Measurements from ENCODE around the gene ADARB1. TPM values are rescaled to one million over a fixed set of nuclear protein-coding genes. Genes with fewer than 3 reads are reported as not detected.
A peak's percentile ranks its signal among the peaks of the same experiment; 100 is the strongest.

The ADARB1 gene
- total RNA-seq, 1 donor from 2014 or later, result 19.2 TPM

DNA sequence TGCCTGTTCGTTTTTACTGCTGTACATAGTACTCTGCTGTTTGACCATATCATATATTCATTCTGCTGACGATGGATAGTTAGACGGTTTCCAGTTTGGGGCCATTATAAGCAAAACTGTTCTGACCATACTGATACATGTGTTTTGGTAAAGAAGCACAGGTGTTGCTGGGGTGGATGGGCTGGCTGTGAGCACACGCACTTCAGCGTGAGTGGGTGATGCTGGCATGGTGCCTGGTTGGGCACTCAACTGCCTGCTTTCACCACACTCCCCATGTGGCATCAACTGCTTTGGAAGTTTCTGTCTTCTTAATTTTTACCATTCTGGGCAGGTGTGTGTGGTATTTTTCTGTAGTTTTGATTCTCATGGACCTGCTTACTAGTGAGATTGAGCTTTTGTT lies 37.3 kb downstream of the ADARB1 start:
- FAIRE-seq, result no peak
- DNase-seq (ENCODE audit: low spot score in 2 of 2), result no peak

DNA sequence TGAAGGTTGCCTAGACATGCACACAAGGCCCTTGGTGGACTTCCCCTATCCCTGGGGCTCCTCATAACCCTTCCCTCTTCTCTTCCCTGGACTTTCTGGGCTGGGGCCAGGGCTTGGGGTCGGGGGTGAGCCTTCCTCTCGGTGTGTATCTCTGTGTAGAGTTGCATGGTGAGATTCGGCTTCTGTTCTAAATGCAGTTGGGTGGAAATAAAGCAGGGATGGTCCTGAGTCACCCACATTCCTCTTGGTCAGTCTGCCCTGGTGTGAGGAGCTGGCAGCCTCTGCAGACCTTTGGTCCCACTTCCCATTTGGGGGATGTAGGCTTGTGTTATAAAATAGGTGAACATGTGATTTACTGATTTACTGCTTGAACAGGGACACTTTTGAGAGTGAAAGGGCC lies 38.0 kb downstream of the ADARB1 start:
- FAIRE-seq (no peak), DNase-seq (ENCODE audit: low spot score in 2 of 2) (no peak)

DNA sequence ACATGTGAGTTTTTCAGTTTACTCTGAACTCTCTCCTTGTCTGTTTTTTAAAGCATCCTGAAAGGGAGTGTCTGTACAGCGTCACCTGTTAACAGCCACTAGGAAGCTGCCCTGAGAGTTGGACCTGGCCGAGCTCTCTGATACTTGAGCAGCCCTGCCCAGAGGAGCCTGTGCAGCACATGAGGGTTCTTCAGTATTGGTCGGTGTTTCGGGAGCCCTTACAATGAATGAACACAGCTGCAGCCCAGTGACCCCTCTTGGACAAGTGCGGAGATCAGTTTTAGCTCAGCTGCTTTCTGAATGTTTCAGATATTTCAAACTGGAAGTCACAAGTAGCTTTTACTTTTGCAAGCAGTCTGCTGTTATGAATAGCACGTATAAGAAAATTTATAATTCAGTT lies 39.2 kb downstream of the ADARB1 start:
- DNase-seq (ENCODE audit: low spot score in 2 of 2) (no peak), FAIRE-seq (no peak)

DNA sequence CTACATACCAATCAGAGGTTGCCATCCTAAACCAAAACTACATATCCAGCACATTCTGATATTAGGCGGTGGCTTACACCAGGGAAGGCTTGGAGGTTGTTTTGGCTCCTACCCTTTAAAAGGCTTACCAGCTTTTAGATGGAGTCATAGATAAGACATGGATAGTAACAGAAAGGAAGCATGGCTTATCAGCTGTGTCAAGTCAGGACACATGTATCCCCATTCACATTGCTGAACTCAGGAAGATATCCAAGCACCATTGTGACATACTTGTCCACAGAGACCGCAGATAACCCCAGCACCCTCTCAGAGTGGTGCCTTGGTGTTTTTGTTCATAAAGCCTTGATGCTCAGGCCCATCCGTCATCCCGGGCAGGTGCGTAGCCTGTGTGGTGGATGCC lies 39.7 kb downstream of the ADARB1 start:
- no peak for DNase-seq (ENCODE audit: low spot score in 2 of 2)
- FAIRE-seq, result no peak

DNA sequence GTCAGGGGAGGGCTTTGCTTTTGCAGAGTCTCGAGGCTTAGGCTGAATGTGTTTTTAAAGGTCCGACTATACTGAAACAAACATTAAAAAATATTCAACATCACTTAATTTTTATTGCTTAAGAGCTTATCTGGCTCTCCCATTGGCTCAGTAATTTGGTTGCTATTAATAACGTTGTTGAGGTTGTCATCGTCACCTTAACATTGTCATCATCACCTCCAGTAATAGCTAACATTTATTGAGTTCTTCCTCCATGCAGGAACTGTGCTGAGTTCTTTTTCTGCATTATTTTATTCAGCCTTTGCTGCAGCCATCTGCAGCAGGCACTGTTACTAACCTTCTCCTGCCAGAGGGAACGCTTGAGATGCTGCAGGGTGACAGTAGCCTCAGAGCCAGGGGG lies 40.1 kb downstream of the ADARB1 start:
- FAIRE-seq (no peak), DNase-seq (ENCODE audit: low spot score in 2 of 2) (no peak)

DNA sequence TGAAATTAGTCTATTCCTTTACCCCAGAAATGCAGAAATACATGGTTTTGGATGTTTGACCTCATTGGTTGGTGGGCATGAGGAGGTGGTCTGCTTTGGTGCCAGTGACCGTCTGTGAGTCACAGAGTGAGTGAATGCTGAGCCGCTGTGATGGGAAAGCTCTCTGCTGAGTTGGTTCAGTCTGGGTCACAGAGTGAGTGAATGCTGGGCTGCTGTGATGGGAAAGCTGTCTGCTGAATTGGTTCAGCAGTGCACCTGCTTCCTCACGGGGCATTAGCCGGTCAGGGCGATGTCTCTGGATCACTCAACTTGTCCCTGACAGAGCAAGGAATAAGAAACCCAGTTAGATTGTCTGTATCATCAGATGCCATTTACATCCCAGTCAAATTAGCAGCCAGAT lies 40.8 kb downstream of the ADARB1 start:
- DNase-seq (ENCODE audit: low spot score in 2 of 2), result no peak
- FAIRE-seq, result no peak

DNA sequence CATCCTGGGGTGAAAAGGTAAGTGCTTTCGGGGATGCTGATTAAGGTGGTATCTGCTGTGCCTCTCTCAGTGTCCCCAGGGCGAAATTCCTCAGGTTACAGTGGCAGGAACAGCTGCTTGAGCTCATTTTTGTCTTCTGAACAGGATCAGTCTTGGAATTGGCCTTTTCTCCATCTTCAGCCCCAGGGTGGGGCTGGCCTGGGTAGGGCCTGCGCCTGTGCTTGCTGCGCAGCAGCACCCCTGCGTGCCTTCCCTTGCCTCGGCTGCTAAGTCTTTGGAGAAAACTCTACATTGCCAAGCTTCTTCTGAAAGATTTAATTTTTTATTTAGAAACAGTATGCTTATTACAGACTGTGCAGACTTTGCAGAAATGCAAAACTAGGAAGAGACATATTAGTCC lies 41.7 kb downstream of the ADARB1 start:
- FAIRE-seq (no peak), DNase-seq (ENCODE audit: low spot score in 2 of 2) (no peak)

DNA sequence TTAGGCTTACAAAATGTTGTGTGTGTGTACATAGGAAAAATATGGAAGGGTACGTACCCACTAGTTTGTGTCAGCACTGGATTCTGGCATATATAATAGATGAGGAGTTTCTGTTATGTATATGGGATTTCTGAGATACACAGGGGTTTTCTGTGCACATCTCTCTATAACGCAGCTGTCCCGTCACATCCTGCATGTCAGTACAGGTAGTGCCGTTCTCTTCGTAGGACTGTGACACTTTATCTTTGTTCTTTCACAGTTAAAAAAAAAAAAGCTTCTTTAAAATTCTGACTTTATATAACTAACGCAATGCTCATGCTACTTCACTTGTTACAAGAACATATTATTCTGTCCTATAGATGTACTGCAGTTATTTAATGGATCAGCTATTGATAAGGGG lies 42.9 kb downstream of the ADARB1 start:
- no peak for FAIRE-seq
- no peak for DNase-seq (ENCODE audit: low spot score in 2 of 2)

DNA sequence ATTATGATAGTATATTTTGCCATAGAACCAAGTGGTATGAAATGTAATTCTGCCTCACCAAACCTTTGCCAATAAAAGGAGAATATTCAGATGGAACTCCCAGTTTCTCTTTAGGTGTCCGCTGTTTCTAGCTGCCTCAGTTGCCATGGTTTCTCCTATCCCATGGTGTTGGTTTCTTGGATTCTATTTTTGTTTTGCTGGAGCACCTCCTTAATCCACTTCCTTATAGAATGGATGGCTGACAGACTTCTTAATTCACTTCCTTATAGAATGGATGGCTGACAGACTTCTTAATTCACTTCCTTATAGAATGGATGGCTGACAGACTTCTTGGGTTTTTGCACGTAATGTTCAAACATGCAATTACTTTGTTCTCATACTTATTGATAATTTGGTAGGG lies 43.7 kb downstream of the ADARB1 start:
- FAIRE-seq, result no peak
- DNase-seq (ENCODE audit: low spot score in 2 of 2), result no peak

DNA sequence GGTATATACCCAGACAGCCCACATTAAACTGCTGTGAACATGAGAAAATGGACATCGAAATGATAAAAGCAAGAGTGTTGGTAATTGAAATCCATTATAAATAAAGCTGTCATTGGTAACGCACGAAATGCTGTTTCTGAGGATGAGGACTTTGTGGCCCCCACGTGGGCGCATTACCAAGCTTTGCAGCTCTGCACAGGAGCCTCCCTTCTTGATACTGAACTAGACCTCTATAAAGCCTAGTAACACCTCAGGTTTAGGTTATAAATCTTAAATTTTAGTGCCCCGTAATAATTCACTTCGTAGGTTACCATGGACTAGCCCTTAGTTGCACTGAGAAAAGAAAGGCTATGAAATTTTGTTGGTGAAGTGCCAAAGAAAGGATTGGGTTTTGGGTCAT lies 45.4 kb downstream of the ADARB1 start:
- no peak for DNase-seq (ENCODE audit: low spot score in 2 of 2)
- no peak for FAIRE-seq

DNA sequence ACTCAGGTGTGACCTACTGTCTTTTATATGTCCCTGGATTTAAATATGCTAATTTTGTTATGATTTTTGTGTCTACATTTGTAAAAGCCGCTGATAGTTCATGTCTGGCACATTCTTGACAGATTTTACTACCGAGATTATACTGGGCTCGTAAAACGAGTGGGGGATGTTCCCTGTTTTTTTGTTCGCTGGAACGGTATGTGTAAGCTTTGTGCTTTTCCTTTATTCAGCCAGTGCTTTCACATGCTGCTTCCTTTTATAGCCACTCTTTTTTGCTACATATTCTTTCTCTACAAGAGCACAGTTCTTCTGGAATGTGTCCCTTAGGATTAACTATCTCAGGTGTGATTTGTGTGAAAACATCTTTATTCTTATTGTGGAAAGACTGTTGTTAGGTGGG lies 46.6 kb downstream of the ADARB1 start:
- DNase-seq (ENCODE audit: low spot score in 2 of 2), result no peak
- FAIRE-seq, result no peak

DNA sequence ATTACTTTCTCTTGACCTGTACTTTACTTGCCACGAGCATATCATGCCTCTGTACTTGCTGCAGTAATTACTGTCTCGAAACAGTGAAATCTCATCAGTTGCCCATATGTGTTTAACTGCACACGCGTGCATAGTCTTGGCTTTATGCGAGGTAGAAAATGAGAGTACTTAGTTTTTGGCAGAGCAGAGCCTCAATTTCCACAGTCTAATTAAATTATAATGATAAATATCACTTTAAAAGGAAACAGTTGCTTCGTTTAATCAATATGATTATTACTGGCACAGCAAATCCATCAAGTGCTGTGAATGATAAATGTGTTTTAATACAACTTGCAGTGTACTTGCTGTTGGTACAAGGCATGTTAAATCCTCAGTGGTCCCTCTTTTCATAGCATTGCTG lies 47.6 kb downstream of the ADARB1 start:
- FAIRE-seq (no peak), DNase-seq (ENCODE audit: low spot score in 2 of 2) (no peak)

DNA sequence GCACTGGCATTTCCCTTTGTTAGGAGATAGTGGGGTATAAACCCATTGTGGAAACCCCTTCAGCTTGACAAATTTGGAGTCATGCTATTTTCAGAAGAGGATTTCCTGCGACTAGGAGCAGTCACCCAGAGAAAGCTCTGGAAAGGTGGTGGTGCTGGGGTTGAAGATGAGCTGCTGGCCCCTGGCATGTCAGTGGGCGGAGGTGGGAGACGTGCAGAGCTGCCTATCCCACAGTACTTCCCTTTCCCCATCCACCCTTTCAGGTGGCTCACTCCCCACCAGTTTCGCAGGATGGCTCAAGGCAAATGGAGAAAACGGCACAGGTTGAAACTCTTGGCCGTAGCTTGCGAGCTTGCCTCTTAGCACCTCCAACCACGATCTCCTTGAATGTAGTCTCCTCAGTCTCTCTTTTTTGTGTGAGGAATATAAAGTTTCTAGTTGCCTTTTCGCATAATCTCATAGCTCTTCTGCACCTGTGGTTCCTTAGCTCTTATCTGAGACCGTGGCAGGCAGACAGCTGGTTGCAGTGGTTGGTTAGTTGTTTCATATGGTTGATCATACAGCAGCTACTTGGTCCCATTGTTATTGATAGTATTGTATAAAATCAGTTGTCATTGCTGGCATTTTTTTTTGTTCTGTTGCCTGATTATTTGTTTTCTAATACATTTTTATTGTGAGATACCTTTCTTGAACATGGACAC lies 48.2 kb downstream of the ADARB1 start:
- FAIRE-seq, result no peak
- no peak for DNase-seq (ENCODE audit: low spot score in 2 of 2)

DNA sequence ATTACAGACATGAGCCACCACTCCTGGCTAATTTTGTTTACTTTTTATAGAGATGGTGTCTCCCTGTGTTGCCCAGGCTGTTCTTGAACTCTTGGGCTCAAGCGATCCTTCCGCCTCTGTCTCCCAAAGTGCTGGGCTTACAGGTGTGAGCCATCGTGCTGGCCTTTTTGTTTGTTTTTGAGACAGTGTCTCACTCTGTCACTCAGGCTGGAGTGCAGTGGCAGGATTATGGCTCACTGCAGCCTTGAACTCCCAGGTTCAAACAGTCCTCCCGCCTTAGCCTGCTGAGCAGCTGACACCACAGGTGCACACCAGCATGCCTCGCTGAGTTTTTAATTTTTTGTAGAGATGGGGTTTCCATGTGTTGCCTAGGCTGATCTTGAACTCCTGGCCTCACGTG lies 49.1 kb downstream of the ADARB1 start:
- DNase-seq (ENCODE audit: low spot score in 2 of 2), result no peak
- no peak for FAIRE-seq

DNA sequence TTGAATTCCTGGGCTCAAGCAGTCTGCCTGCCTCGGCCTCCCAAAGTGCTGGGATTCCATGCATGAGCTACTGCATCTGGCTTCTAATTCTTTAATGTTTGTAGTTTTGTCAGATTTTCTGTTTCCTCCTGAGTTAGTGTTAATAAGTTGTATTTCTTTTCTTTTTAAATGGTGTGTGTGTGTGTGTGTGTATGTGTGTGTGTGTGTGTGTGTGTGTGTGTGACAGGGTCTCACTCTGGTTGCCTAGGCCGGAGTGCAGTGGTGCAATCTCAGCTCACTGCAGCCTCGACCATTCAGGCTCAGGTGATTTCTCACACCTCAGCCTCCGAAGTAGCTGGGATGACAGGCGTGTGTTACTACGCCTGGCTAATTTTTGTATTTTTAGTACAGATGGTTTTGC lies 50.2 kb downstream of the ADARB1 start:
- no peak for FAIRE-seq
- DNase-seq (ENCODE audit: low spot score in 2 of 2), result no peak

DNA sequence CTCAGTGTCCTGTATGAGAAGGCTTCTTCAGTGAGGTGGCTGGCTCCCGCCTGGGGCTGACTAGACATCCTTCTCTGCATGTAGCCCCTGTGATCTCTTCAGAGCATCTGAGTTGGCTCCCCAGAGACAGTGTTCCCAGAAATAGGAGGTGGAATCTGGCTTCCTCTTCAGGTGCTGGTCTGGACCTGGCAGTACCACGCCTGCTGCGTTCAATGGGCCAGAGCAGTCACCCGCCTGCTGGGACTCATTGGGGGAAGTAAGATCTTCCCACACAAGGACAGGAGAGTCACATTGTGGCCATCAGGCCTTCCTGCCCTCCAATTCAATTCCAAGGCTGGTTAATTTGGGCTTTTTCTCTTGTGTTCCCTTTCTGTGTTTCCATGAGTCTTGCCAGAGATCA lies 51.0 kb downstream of the ADARB1 start:
- FAIRE-seq (no peak), DNase-seq (ENCODE audit: low spot score in 2 of 2) (no peak)

DNA sequence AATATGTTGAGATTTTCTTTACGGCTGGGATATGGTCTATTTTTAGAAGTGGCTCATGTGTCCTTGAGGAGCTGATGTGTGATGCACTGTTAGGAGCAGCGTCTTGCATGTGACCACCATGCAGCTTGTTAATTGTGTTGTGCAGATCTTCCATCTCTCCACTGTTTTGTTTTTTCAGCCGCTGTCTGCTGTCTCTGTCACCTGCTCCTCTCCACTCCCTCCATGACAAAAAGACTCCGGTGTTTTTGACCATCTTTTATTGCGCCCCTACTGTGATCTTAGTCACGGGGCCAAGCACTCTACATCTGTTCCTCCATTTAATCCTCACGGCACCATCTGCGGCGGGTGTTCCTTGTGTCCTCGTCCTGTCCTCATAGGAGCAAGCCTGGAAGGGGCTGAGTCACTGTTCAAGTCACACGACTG lies 51.8 kb downstream of the ADARB1 start:
- DNase-seq (ENCODE audit: low spot score in 2 of 2) (no peak), FAIRE-seq (no peak)

DNA sequence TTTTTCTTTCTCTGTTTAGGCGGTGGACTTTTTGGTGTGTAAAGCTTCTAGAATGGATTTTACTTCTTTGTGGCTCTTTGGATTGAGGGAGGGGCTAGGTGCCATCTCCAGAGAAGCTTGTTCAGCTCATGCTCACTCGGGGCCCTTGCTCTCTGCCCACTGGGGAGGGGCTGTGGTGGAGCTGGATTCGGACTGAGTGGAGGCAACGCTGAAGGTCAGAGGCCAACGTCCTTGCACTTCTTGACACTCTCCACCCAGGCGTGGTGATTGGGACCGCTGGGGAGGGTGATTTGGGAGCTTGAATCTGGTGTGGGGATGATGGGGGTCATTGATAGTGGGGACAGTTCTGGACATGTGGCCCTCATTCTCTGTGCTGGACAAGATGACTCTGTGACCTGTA lies 52.6 kb downstream of the ADARB1 start:
- DNase-seq (ENCODE audit: low spot score in 2 of 2), result no peak

DNA sequence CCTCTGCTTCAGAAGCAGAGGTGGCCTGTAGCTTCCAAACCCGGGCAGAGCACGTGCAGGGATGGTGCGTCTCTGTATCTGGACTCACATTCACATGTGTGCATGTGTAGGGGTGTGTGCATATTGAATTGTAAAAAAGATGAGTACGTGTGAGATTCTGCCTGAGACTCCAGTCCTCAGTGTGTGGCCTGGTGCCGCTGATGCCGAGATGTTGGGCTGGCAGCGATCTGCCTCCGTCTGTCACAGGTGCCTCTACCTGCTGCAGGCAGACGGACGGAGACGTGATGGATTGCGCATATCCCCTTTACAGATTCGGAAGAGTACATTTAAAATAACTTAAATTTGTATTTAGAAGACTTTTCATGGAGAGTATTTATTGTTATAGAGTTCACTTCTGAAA lies 53.6 kb downstream of the ADARB1 start:
- no peak for DNase-seq (ENCODE audit: low spot score in 2 of 2)
- FAIRE-seq, result no peak

More for the DNA sequence above, 52.6 kb downstream of the ADARB1 start:
- FAIRE-seq, result no peak

DNA sequence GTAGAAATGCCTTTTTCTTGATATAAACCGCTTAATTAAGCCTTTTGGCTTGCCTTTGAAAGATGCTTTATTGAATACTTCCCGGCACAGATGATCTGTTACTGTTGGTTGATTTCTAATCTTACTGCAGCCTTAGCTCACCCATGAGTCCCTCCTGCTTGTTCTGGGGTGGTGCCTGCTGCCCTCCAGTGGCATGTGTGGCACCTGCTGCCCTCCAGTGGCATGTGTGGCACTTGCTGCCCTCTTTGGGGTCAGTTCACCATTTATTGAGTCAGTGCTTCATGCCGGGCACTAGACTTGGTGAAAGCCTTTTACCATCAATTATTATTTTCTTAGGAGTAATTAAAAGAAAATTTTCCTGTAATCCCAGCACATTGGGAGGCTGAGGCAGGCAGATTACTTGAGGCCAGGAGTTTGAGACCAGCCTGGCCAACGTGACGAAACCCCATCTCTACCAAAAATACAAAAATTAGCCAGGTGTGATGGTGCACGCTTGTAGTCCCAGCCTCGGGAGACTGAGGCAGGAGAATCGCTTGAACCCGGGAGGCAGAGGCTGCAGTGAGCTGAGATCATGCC lies 54.3 kb downstream of the ADARB1 start:
- peak in 1 of 2 donors; percentile 56 for DNase-seq (ENCODE audit: low spot score in 2 of 2)
- FAIRE-seq, result no peak

DNA sequence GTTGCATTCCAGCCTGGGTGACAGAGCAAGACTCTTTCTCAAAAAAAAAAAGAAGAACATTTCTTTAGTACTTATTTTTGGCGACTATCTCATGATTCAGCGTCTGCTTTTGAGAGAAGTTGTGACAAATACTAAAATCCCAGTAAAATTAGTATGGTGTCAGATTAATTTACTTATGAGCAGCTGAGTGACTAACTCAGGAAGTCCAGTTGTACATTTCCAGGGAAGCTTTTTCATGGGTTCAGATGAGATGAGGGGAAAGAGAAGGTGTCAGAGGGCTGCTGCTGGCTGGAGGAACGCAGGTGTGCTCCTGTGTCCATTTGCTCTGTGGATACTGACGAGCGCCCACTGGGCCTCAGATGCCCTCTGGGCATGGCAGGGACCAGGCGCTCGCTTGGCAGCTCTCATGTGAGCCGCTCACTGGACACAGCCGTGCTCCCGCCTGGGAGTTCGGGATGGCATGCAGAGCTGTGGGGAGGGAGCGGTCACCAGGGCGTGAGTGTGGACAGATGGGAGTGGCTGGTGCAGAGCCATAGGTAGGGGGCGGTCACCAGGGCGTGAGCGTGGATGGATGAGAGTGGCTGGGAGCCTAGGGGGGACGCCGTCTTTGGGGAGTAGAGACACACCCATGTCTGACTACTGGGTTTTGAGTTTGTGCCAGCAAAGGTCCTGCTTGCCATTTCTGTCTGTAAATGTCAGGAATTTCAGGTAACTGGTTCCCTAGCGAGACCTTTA lies 55.0 kb downstream of the ADARB1 start:
- no peak for FAIRE-seq
- DNase-seq (ENCODE audit: low spot score in 2 of 2), result no peak

DNA sequence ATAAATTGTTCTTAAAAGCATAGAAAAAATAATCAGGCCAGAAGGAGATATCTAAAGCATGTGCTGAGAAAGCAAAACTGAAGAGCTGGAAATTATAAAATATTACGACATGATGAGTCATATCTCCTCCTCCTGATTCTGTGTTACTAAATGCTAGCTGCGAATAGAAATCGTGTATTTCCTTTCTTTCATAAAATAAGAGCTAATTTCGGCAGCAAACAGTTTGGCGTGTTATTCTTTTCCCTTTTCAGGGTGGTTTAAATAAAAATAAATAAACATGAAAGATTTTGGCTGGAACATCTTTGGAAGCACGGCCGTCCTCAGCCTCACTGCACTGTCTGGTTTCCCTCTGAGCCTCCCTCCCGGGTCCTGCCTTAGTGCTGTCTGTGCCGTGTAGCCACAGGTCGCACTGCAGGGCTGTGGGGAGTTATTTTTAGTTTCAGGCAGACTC lies 56.0 kb downstream of the ADARB1 start:
- DNase-seq (ENCODE audit: low spot score in 2 of 2) (no peak), FAIRE-seq (no peak)

All from frontal cortex (tissue), 4 donors.